Stimulated activated naive CD8-positive, alpha-beta T cell treated with anti-CD3 and anti-CD28 coated beads, Interleukin-15, Interleukin-2, amounts not matched to agents 100 ng/mL and 50 ng/mL, for 24 hours (primary cell): ENCODE measurements around the gene CSNK1A1.
"Not testable (repeated sequence)": the region's sequence is repeated elsewhere in the genome, so short reads cannot be mapped to it uniquely, and the experiment has no call there.

ENCODE experiments used
- H3K27ac Mint-ChIP-seq: one replicate; pipeline ENCODE4 v1.8.0; 2021; ENCODE audit warnings: mild to moderate bottlenecking, mixed read lengths
- H3K27me3 Mint-ChIP-seq: one replicate; pipeline ENCODE4 v1.8.0; 2021; ENCODE audit warnings: mixed read lengths
- H3K36me3 Mint-ChIP-seq: one replicate; pipeline ENCODE4 v1.8.0; 2021; ENCODE audit warnings: low read depth, mixed read lengths
- H3K4me1 Mint-ChIP-seq: one replicate; pipeline ENCODE4 v1.8.0; 2021; ENCODE audit warnings: low read depth, mixed read lengths
- H3K4me3 Mint-ChIP-seq: one replicate; pipeline ENCODE4 v1.8.0; 2021; ENCODE audit warnings: mild to moderate bottlenecking, mixed read lengths
- H3K9me3 Mint-ChIP-seq: one replicate; pipeline ENCODE4 v1.8.0; 2021; ENCODE audit warnings: mixed read lengths

CSNK1A1 gene

DNA sequence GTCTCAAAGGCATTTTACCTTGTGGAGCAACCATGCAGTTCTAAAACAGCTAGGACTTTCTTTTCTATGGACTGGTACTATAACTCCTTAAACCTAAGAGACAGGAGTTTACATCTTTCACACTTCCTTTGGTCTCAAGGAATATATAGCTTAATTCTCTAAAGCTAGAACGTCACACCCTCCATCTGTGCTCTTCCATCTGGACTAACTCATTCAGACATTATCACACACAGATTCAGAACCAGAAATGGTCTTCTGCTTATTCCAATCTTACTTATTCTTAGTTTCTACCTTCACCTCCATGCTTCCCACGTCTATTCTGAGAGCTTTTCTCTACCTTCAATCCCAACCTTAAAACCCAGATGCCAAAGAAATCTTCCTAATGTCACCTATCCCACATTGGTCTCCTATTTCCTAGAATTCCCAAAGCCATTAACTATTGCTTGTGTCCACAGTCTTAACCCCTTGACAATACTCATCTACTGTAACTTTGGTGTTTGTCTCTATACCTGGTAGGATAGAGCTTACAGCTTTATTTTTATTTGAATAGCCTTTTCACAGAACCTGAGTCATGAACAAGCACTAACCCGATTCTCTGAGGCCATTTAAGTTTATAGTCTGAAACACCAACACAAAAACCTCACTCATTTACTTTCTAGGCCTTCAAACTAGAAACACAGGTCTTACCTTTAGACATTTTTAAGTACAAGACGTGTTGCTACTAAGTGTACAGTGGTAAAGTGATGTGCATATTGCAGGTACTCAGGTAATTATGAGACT lies 22.8 kb downstream of the CSNK1A1 start:
- no peak overlapping the region for H3K27ac Mint-ChIP-seq
- H3K27me3 Mint-ChIP-seq: no peaks in the 10 kb centered on the region
- H3K4me3 Mint-ChIP-seq: no peak overlapping the region
- H3K36me3 Mint-ChIP-seq: peaks cover 61% of the 10 kb centered on the region
- no peaks in the 10 kb centered on the region for H3K9me3 Mint-ChIP-seq
- peaks cover 88% of the 10 kb centered on the region for H3K4me1 Mint-ChIP-seq

DNA sequence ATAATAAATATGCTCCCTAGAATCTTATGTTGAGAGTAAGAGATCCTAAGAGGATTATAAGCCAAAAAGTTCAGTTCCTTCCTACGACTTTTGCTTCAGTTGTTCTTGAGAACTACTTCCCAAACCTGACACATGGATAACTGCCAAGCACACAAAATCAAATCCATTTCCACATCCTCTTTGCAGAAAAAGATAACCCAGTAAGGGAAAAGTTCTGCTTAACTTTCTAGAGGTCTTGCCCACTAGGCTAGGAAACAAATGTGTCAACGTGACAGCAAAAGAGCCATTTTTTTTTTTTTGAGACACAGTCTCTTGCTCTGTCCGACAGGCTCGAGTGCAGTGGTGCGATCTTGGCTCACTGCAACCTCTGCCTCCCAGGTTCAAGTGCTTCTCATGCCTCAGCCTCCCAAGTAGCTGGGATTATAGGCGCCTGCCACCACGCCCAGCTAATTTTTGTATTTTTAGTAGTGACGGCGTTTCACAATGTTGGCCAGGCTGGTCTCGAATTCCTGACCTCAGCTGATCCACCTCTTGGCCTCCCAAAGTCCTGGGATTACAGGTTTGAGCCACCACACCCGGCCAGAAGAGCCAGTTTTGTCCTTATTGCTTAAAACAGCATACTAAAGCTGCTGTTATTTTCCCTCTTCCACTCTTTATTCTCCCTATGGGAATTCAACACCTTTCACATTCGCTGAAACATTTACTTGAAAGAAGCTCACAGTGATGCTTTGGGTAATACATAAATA lies 24.2 kb downstream of the CSNK1A1 start:
- no peak overlapping the region for H3K27ac Mint-ChIP-seq
- peaks cover 84% of the 10 kb centered on the region for H3K4me1 Mint-ChIP-seq
- no peak overlapping the region for H3K4me3 Mint-ChIP-seq
- H3K27me3 Mint-ChIP-seq: no peaks in the 10 kb centered on the region
- peaks cover 59% of the 10 kb centered on the region for H3K36me3 Mint-ChIP-seq
- no peaks in the 10 kb centered on the region for H3K9me3 Mint-ChIP-seq

DNA sequence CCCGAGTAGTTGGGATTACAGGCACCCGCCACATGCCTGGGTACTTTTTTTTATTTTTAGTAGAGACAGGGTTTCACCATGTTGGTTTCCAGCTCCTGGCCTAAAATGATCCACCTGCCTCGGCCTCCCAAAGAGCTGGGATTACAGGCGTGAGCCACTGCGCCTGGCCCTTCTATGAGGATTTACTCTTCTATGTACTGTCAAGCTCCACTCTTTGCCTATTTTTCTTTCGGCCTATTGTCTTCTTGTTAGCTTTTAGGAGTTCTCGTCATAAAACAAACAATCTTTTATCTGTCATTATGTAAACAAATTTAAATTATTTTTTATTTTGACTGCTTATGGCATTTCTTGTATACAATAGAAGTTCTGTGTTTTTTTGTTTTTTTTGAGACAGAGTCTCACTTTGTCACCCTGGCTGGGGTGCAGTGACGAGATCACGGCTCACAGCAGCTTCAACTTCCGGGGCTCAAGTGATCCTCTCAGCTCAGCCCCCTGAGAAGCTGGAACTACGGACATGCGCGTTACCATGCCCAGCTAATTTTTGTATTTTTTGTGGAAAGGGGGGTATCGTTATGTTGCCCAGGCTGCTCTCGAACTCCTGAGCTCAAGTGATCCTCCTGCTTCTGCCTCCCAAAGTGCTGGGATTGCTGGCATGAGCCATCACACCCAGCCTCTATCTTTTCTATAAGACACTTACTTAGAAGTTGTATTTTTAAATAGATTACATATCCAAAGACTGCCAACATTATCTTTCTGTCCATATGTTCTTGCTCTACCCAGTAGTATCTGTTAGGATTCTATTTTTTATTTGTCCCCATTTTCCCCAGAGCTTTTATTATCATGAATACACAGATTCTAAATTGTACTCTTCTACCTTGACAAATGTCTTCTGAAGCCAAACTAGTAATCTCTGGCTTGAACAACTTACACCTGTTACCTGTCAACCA lies 29.2 kb downstream of the CSNK1A1 start:
- Mint-ChIP-seq H3K9me3 (no peaks in the 10 kb centered on the region), H3K4me1 (peaks cover 86% of the 10 kb centered on the region), H3K36me3 (peaks cover 75% of the 10 kb centered on the region), H3K27me3 (no peaks in the 10 kb centered on the region), H3K4me3 (no peak overlapping the region), H3K27ac (peak overlapping the region; percentile 63)

DNA sequence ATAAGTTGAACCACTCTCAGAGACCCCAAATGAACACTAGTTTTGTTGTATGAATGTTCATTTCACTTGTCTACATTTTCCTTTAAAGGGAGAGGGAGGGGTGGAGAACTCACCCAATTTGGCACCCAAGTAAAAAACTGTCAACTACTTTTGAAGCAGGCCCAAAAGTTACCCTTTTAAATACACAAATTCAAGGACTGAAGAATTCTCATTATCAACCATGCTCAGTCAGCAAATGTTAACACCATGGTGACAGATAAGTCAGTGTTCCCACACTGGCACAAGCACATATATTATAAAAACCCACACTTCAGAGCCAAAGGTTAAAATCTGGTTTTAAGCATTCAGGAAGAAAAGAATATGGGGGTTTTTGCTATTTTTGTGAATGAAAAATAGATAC lies 31.6 kb downstream of the CSNK1A1 start:
- Mint-ChIP-seq H3K27ac (peak overlapping the region; percentile 41), H3K9me3 (no peaks in the 10 kb centered on the region), H3K27me3 (no peaks in the 10 kb centered on the region), H3K36me3 (peaks cover 82% of the 10 kb centered on the region), H3K4me1 (peaks cover 85% of the 10 kb centered on the region), H3K4me3 (no peak overlapping the region)

DNA sequence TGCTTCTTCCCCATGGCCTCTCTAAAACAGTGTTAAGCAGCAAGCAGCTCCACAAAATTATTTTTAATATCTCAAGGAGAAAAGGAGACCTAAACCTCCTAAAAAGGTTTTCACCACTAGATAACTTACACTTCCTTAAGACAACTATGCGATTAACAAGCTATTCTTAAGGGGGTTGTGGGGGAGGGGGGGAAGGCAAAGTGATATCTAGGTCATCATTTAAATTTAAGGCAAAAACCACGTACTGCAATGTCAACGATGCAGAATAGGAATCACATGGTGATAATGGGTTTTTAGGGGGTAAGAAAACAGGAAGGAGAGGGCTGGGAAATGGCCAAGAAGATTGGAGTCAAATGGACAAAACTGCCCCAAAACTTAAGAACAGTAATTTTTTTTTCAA lies 32.6 kb downstream of the CSNK1A1 start:
- Mint-ChIP-seq H3K27me3 (no peaks in the 10 kb centered on the region), H3K4me1 (peaks cover 78% of the 10 kb centered on the region), H3K9me3 (no peaks in the 10 kb centered on the region), H3K4me3 (no peak overlapping the region), H3K27ac (peak overlapping the region; percentile 59), H3K36me3 (peaks cover 72% of the 10 kb centered on the region)

DNA sequence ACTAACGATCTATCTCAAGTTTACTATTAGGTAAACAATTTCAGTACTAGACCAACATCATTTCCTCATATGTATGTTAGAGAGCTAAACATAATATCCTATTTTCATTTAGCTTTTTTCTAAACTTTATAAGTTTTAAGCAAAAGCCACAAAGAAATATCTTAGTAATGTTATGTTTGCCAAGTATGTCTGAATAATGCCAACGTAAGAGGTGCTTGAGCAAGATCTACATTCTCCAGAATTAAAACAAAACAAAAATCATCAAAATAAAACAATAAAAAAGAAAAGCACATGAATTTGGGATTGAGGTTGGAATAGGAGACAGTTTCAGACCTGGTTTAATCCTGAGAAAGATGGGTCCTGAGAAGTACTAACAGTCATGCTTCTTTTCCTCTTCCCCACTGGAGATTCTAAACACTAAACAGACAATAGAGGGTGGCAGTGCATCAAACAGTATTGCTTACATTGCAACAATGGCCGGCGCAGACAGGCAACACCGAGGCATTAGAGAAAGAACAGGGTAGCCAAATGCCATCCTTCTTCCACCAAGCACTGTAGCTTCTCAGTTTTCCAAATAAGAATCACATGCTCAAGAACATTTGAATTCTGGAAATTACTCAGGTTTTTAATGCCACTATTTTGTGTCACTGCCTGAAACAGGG lies 33.6 kb downstream of the CSNK1A1 start:
- H3K27me3 Mint-ChIP-seq: no peaks in the 10 kb centered on the region
- peaks cover 72% of the 10 kb centered on the region for H3K4me1 Mint-ChIP-seq
- peaks cover 73% of the 10 kb centered on the region for H3K36me3 Mint-ChIP-seq
- no peak overlapping the region for H3K27ac Mint-ChIP-seq
- no peaks in the 10 kb centered on the region for H3K9me3 Mint-ChIP-seq
- no peak overlapping the region for H3K4me3 Mint-ChIP-seq

- Mint-ChIP-seq H3K4me1 (peaks cover 42% of the 10 kb centered on the region), H3K36me3 (peaks cover 67% of the 10 kb centered on the region), H3K9me3 (no peaks in the 10 kb centered on the region), H3K27ac (peak overlapping the region; percentile 43), H3K4me3 (no peak overlapping the region), H3K27me3 (no peaks in the 10 kb centered on the region)
Measured at GRCh38 chr5:149514512-149514911, 36.7 kb downstream of the CSNK1A1 start.

- peaks cover 32% of the 10 kb centered on the region for H3K4me1 Mint-ChIP-seq
- not testable (repeated sequence) for H3K9me3 Mint-ChIP-seq, H3K27me3 Mint-ChIP-seq, H3K4me3 Mint-ChIP-seq
- H3K27ac Mint-ChIP-seq: peak overlapping the region; percentile 3
- H3K36me3 Mint-ChIP-seq: peaks cover 62% of the 10 kb centered on the region
Measured at GRCh38 chr5:149513372-149513947, 37.8 kb downstream of the CSNK1A1 start.

DNA sequence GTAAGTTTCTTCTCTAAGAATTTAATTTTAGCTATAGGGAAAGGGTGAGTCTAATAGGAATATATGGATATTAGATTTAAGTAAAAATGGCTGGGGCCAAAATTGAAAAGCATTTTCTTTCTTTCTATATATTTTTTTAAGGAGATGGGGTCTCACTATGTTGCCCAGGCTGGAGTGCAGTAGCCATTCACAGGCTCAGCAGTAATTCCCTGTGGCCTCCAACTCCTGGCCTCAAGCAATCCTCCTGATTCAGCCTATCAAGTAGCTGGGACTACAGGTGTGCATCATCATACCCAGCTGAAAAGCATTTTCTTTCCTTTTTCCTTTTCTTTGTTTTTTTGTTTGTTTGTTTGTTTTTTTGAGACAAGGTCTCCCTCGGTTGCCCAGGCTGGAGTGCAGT lies 41.1 kb downstream of the CSNK1A1 start:
- Mint-ChIP-seq H3K4me1 (peaks cover 5% of the 10 kb centered on the region), H3K9me3 (no peaks in the 10 kb centered on the region), H3K27ac (peak overlapping the region; percentile 36), H3K4me3 (no peak overlapping the region), H3K36me3 (peaks cover 62% of the 10 kb centered on the region), H3K27me3 (no peaks in the 10 kb centered on the region)

GRCh38 chr5:149504677-149505076 lies 46.6 kb downstream of the CSNK1A1 start:
- Mint-ChIP-seq H3K27ac (no peak overlapping the region), H3K27me3 (no peaks in the 10 kb centered on the region), H3K36me3 (peaks cover 65% of the 10 kb centered on the region)

DNA sequence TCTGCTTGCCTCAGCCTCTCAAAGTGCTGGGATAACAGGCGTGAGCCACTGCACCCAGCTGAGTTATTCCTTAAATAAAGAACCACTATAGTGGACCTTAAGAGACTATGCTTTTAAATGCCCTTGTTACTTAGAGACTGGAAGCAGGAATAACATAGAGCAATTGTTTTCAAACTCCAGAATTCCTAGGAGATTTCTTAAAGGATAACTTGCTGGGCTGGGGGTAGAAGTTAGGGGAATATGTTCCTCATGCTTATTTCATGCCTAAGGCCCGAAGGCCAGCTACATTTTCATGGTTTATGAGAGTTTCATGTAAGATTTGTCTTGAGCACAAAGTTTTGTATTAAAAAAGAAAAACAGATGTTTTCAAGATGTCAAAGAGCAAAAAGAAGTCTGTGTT lies 48.2 kb downstream of the CSNK1A1 start:
- Mint-ChIP-seq H3K4me1 (no peaks in the 10 kb centered on the region), H3K36me3 (peaks cover 58% of the 10 kb centered on the region), H3K27ac (no peak overlapping the region), H3K27me3 (no peaks in the 10 kb centered on the region), H3K9me3 (no peaks in the 10 kb centered on the region), H3K4me3 (no peak overlapping the region)

More at GRCh38 chr5:149504677-149505076, 46.6 kb downstream of the CSNK1A1 start:
- Mint-ChIP-seq H3K4me1 (no peaks in the 10 kb centered on the region), H3K9me3 (no peaks in the 10 kb centered on the region), H3K4me3 (no peak overlapping the region)

GRCh38 chr5:149500922-149501582 lies 50.2 kb downstream of the CSNK1A1 start:
- H3K4me3 Mint-ChIP-seq: no peak overlapping the region
- no peaks in the 10 kb centered on the region for H3K9me3 Mint-ChIP-seq
- no peaks in the 10 kb centered on the region for H3K27me3 Mint-ChIP-seq
- H3K4me1 Mint-ChIP-seq: no peaks in the 10 kb centered on the region
- H3K27ac Mint-ChIP-seq: peak overlapping the region; percentile 43
- peaks cover 52% of the 10 kb centered on the region for H3K36me3 Mint-ChIP-seq

GRCh38 chr5:149498724-149499336 lies 52.4 kb downstream of the CSNK1A1 start:
- Mint-ChIP-seq H3K27me3 (no peaks in the 10 kb centered on the region), H3K4me3 (no peak overlapping the region), H3K9me3 (no peaks in the 10 kb centered on the region), H3K36me3 (peaks cover 51% of the 10 kb centered on the region), H3K4me1 (no peaks in the 10 kb centered on the region), H3K27ac (no peak overlapping the region)
